GM19455 (cell line): ENCODE results near the gene CHPT1.
"Not testable (repeated sequence)": the region's sequence is repeated elsewhere in the genome, so short reads cannot be mapped to it uniquely, and the experiment has no call there.

Source experiments
- ATAC-seq: cut with Tn5 transposase; IDR thresholded peaks from one replicate; pipeline ENCODE4 v1.9.1; 2021; ENCODE audit not compliant: unreplicated experiment

The CHPT1 gene

DNA sequence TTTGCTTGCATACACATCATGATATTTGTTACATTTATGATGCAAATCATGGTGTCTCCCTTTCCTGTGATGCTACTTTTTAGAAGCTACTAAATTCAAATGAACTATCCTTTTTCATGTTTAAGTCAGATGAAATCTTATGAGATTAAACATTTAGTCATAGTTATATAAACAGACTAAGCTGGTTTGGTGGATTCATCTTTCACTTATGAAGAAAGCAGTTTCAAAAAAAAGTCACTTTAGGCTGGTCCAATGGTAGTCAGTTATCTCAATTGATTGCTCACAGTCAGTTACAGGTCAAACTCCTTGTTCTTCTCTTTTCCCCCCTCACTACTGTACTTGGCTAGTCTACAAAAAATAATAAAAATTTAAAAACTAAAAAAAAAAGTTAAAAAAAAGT, 22.1 kb downstream of the CHPT1 start:
- no peak for ATAC-seq

DNA sequence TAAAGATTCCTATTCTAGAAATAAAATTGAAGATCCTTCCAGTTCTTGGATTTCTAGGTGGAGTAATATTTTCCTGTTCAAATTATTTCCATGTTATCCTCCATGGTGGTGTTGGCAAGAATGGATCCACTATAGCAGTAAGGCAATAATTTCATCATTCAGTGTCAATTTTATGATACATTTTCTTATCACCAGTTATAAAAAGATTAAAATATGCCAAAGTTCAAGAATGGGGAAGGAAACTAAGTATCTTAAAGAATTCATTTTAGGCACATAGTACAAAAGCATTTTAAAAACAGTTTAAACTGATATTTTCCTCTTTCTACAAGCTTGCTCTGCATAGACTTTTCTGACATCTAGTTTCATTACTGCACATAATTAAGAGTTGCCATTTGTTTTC, 22.7 kb downstream of the CHPT1 start:
- no peak for ATAC-seq

DNA sequence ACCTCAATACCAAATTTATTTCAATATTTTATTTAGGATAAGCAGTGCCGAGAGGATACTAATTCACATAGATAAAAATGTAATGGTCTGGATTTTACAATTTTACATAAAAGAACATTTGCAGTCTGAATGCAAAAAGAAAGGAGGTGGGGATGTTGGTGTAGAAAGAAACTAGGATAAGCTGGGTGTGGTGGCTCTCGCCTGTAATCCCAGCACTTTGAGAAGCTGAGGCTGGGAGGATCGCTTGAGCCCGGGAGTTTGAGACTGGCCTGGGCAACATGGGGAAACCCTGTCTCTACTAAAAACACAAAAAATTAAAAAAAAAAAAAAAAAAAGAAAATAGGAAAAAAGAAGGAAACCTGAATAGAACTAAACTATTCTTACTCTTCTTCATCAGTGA, 25.0 kb downstream of the CHPT1 start:
- ATAC-seq: no peak

DNA sequence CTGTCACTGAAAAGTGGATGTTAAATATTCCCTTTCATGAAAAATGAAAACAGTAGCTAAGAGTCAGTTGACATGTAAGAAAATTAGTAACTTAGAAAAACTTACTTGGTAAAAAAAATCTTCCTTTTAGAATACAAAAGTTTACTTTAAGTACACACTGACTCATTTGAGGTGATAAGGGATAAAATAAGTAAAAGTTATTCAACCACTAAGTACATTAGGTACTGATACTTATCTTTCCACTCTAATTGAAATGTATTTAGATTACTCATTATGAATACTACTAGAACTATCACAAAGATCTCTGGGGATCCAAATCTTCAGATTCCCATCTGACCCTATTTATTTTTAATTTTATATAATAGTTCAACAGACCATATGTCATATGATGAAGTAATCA, 29.7 kb downstream of the CHPT1 start:
- no peak for ATAC-seq

DNA sequence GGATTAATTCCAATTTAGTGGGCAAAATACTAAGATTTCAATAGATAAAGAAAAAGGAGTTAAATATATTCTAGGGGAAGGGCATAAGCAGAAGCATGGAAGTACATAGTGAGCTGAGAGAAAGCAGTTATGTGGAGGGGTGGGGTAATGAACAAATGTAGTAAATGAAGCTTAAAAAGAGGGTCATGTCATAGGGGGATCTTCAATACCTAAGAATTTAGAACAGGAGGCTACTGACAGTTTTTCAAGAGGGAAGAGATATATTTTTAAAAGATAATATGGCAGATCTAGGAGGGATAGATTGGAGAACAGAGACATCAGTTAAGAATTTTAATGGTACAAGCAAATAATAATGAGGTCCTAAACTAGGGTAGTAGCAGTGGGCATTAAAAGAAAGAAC, 32.4 kb downstream of the CHPT1 start:
- no peak for ATAC-seq

DNA sequence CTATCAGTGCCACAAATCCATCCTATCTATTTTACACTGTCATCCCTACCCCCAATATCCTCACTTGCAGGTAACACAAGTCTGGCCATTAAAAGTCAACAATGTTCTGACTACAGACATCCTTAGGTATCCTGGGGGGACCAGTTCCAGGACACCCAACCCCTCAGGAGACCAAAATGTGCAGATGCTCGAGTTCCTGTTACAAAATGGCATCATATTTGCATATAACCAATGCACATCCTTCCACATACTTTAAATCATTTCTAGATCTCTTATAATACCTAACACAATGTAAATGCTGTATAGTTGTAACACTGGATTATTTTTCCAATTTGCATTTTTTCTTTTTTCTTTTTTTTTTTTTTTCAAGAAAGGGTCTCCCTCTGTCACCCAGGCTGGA, 34.9 kb downstream of the CHPT1 start:
- ATAC-seq: no peak

DNA sequence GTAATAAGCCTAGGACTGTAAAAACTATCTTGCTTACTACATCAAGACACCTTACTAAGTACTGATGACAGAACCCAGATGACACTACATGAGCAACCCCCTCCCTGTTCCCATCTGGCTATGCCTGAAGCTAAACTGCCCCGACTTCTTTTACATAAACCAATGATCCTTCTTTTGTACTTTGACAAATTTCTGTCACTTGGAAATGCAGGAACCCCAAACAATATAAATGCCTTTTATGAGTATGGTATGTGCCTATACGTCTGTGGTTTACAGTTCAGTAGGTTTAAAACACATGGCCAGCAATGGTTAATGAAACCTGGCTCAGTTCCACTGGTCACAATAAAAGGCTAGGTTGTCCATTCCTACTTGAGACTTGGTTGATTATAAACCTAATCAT, 35.7 kb downstream of the CHPT1 start:
- no peak for ATAC-seq

DNA sequence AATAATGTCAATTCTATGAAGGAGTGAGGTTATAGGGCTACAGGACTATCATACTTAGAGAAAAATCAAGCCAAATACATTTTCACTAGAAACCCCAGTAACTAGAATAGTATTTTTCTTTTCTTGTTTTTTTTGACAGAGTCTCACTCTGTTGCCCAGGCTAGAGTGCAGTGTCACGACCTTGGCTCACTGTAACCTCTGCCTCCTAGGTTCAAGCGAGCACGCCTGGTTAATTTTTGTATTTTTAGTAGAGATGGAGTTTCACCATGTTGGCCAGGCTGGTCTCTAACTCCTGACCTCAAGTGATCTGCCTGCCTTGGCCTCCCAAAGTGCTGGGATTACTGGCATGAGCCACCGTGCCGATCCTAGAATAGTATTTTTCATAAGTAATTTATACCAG, 37.0 kb downstream of the CHPT1 start:
- ATAC-seq: not testable (repeated sequence)

DNA sequence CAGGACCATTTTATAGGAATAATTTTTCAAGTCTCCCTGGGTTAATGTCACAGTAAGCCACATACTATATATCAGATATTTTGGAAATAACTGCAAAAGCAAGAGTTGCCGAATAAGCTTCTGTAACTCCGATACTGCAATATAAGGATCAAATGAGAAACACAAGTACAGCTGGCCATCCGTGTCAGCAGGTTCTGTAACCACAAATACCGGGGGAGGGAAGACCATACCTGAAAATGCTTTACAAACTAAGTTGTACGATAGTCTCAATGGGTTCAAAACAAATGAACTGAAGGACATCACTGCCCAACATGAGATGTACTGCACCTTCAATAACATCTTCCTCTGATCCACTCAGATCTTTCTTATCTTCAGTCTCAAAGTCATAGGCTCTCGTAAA, 40.0 kb downstream of the CHPT1 start:
- ATAC-seq: no peak

DNA sequence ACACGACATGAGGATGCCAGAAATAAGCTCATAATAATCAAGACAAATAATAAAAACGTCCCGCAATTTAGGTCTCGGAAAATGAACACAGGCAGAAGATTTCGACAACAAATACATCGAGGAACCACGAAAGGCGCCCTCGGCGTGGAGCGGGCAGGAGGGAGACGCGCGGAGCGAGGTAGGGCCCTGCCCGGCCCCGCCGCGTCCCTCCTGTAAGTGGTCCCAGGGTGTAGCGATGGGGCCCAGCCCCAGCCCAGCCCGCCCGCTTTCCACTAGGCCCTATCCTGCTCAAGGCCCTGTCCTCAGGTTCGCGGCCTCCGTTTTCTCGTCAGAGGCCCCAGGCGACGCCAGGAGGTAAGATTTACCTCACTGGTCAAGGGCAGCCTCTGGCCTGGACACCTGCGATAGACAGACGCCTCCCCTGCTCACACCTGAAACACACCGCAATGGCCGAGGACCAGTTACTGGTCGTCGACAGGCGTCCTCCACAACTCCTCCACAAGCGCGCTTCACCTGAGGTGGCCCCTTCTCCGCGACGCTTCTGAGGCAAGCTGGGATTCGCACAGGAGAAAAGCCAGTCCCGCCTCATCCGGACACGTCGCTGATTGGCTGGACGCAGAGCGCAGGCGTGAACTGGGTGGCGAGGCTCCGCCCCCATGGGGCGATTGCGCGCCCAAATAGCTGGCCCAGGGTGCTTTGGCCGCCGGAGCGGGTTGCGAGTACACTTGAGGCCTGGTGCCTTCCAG, 41.7 kb downstream of the CHPT1 start, which contains the start of gene SYCP3:
Gene SYCP3 (minus strand): TSS at position 543 of the 746 bp plus-strand sequence. CDS start 1,527 bp downstream, outside the sequence.
- no peak for ATAC-seq

DNA sequence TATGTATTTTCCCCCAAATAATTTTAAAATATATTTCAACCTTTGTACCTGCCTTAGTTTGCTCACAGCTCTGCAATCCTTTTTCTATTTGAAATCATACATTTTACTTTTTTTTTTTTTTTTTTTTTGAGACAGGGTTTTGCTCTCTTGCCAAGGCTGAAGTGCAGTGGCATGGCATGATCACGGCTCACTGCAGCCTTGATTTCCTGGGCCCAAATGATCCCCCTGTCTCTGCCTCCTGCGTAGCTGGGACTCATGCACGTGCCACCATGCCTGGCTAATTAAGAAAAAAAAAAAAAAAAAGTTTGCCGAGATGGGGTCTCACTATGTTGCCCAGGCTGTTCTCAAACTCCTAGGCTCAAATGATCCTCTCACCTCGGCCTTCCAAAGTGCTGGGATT, 43.1 kb downstream of the CHPT1 start:
- ATAC-seq: no peak

DNA sequence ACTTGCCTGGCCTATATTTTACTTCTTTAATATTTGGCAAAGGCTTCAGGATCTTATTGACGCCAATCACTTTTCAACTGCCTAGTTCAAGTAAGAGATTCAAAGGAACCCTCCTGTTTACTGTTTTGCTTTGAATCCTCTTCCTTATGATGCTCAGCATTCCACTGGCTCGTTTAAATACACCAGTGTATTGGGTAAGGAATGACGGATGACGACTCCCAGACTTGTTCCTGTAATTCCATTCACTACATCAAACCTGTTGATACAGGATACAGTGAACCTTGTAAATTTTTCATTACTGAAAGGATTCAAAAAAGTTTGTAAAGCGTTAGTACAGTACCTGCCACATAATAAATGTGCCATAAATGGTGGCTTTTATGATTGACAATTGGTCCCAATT, 43.5 kb downstream of the CHPT1 start:
- no peak for ATAC-seq

DNA sequence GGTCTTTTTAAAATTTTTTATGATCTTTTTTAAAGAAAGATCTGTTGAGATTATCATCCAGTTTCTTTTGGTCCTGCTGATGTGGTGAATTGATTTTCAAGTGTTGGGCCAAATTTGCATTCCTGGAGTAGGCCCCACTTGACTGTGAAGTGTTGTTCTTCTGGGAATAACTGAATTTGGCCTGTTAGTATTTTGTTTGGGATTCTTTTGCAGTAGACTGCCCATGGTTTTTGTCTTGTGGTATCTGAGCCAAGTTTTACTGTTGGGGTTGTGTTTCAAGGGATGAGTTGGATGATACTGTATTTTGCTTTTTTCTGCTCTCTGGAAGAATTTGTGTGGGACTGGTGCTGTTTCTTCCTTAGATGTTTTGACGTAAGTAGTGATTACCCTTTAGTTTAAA, 45.8 kb downstream of the CHPT1 start:
- ATAC-seq: no peak

DNA sequence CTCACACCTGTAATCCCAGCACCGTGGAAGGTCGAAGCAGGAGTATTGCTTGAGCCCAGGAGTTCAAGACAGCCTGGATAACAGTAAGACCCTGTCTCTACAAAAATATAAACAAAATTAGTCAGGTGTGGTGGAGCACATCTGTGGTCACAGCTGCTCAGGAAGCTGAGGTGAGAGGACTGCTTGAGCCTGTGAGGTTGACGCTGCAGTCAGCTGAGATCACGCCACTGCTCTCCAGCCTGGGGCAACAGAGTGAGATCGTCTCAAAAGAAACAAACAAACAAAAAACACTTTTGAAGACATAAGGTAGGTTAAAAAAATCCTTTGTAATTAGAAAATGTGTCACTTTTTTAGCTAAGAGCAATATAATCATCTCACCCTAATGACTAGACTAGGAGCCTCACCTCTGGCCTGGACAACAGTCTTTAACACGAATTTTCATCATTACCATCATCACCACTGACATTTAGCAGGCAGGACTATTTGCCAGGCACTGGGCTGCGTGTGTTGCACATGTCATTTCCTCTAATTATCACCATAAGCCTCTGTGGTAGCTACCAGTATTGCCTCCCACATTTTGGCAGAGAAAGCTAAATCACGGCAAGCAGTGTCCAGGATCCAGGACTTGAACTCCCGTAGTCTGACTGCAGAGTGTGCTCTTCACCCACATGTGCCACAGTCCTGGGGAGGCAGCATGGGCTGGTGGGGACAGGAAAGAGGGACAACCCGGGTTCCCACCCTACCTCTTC, 46.5 kb downstream of the CHPT1 start:
- peak; percentile 93 for ATAC-seq

DNA sequence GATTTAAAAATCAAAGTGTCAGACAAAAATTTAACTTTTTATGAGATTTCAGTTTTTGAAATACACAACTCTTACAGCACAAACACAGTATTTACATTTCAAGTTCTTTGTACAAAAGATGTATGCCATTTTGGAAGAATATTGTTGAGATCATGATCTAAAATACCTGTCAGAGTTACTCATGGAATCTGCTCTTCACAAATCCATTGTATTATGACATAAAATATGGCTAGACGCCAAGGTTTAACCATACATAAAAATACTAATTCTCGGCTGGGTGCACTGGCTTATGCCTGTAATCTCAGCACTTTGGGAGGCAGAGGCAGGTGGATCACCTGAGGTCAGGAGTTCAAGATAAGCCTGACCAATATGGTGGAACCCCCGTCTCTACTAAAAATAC, 48.0 kb downstream of the CHPT1 start:
- no peak for ATAC-seq

DNA sequence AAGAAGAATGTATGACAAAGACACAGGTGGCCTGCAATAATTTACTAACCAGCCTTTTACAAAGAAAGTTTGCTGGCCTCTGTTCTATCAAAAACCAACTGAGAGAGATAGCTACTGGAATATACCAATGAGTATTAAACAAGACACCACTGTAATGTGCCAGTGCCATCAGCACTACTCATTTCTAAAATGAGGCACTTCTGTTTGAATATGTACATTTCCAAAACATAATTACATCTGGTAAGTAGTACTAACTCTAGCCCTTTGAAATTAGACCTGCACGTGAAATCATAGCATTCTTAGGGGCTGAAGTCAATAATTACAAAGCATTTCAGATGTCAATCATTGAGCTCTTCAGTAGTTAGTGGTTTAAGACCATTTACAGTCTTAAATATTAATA, 48.8 kb downstream of the CHPT1 start:
- ATAC-seq: no peak

DNA sequence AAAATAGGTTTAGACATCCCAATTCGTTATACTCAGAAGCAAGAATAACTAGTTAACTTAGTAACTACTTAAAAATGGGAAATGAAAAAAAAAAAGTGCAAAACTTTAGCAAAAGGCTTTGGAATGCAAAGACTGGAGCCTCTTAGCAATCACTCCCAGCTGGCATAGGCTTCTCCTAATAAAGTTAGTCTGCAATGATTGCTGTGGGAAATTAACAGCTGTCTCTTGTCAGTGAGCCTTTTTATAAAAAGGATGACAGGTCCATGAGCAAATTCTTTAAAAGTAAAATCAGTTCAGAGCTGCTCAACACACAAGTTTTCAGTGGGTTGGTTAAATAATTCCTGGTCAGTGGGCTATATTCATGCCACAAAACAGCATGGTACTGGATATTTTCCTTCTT, 49.2 kb downstream of the CHPT1 start:
- ATAC-seq: no peak

DNA sequence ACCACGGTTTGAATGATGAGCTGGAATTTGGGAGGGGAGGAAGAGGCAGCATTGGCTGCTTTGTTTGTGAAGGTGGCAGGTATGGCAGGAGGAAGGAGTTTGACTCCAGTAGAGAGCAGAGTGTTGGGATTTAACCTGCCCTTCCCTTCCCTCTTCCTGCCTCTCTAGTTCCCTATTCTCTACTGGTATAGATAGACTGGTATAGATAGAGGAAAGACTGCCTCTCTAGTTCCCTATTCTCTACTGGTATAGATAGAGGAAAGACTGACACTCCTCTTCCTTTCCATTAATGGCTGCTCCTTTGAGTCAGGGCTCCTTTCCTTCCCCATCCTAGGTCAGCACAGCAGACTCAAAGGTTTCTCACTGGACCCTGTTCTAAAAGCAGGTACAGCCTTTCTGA, 50.3 kb downstream of the CHPT1 start:
- no peak for ATAC-seq

DNA sequence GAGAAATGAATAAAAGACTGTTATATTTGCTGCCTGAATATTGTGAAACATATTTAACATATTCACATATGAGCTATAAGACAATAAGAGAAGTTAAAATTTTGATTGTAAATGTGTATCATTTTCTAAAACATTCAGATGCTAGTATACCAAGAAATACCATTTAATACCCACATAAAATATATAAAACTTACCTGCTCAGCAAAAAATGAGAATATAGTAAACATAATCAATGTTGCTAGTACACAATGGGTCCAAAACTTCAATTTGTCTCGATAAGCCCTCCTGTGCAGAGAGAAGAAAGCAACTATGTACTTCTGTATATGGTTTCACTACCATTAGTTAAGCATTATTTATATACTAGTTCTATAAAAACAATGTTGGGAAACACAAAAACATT, 51.5 kb downstream of the CHPT1 start:
- no peak for ATAC-seq

DNA sequence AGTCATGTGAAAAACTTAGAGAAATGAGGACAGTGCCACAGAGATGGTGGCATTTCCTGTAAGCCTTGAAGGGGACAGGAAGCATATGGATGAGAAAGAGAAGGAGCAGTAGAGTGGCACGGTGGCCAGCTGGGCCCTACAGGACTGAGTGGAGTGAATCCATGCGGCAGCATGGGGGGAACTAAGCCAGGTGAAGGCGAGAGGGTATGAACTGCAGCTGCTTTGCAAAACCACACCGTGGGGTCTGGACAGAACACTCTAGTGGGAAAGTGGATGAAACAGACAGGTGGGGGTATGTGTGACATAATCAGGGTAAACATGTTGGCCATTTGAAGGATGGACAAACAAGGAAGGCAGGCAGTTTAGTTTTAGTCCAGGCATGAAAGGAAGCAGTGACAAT, 52.2 kb downstream of the CHPT1 start:
- no peak for ATAC-seq

DNA sequence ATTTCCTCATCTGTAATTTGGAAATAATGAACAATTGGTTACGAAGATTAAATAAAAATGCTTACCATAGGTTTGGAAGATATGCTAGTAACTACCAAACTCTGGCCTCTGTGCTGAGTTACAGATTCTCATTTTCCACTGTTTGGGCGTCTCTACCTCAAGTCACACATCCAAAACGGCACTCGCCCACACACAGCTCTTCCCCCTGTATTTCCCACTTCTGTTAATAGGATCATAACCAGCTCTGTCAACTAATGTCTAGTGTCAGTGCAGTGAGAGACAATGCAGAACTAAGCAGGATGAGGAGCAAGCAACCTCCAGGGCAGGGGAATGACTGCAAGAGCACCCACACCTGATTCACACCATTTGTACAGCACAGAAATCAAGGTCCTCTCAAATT, 52.7 kb downstream of the CHPT1 start:
- no peak for ATAC-seq

DNA sequence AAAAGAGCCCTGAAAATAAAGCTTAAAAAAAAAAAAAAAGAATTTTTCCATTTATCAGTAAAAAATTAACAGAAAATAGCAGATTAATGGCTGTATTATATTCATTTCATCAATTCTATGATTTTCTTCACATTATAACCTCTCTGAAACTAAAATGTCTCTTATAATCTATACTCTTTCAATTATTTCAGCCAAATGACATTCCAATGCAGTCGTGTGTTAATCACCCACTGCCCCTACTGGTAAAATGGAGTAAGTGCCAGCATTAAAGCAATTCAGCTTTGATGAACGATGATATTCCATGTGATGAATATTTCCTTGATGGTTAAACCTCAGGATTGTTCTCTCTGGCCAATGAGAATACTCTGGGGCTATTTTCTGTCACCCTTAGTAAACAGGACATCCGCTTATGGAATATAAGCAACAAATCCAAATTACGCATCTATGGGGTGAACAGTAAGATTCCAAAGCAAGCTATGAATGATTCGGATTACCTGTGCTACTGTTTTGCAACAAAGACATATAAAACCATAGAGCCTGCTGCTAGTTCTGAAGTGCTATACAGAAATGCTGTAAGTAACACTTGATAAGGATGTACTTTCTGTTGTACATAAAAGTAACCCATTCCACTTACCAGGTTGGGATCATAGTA, 62.1 kb downstream of the CHPT1 start:
- no peak for ATAC-seq
